HG02870 (cell line): ENCODE results near the gene GRAPL.
"Not testable (repeated sequence)": the region's sequence is repeated elsewhere in the genome, so short reads cannot be mapped to it uniquely, and the experiment has no call there.

Experiments
- ATAC-seq: cut with Tn5 transposase; IDR thresholded peaks from one replicate; pipeline ENCODE4 v1.9.1; 2021; ENCODE audit warnings: mild to moderate bottlenecking, moderate library complexity; ENCODE audit not compliant: unreplicated experiment

Gene GRAPL

DNA sequence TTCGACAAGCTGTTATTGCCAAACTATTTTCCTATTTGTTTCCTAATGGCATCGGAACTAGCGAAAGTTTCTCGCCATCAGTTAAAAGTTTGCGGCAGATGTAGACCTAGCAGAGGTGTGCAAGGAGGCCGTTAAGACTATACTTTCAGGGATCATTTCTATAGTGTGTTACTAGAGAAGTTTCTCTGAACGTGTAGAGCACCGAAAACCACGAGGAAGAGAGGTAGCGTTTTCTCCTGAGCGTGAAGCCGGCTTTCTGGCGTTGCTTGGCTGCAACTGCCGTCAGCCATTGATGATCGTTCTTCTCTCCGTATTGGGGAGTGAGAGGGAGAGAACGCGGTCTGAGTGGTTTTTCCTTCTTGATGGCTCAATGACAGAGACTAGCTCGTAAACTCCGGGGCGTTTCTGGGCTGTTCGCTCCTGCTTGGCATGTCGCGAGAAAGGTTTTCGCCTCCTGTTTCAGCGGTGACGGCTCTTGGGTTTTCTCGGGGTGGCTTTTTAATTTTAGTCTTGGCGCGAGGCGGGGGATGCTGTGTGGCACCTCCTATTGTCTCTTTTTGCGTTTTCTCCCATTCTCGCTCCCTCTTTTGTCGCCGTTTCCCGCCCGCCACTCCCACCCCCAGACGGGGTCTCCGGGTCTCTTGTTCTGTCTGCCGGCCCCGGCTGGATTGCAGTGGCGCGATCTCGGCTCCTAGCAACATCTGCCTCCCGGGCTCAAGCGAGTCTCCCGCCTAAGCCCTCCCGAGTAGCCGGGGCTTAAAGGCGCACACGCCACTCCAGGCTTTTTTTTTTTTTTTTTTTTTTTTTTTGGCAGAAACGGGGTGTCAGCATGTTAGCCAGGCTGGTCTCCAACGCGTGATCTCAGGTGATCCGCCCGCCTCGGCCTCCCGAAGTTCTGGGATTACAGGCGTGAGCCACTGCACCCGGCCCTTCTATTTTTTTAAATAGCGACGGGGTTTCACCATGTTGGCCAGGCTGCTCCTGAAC lies 60.8 kb downstream of the GRAPL start:
- peak; percentile 48 for ATAC-seq

DNA sequence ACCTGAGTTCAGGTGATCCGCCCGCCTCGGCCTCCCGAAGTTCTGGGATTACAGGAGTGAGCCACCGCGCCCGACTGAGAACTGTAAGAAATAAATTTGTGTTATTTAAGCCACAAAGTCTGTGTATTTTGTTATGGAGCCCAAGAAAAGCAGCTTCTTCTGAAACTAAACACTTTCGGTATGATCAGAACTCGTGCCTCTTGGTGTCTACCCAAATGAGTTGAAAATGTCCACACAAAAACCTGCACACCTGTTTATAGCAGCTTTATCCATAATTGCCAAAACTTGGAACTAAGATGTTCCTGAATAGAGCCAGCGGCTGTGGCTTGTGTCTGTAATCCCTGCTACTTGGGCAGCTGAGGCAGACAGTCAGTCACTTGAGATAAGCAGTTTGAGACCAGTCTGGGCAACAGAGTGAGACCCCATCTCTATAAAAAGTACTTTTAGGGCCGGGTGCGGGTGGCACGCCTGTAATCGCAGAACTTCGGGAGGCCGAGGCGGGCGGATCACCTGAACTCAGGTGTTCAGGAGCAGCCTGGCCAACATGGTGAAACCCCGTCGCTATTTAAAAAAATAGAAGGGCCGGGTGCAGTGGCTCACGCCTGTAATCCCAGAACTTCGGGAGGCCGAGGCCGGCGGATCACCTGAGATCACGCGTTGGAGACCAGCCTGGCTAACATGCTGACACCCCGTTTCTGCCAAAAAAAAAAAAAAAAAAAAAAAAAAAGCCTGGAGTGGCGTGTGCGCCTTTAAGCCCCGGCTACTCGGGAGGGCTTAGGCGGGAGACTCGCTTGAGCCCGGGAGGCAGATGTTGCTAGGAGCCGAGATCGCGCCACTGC lies 61.7 kb downstream of the GRAPL start:
- ATAC-seq = peak; percentile 55

DNA sequence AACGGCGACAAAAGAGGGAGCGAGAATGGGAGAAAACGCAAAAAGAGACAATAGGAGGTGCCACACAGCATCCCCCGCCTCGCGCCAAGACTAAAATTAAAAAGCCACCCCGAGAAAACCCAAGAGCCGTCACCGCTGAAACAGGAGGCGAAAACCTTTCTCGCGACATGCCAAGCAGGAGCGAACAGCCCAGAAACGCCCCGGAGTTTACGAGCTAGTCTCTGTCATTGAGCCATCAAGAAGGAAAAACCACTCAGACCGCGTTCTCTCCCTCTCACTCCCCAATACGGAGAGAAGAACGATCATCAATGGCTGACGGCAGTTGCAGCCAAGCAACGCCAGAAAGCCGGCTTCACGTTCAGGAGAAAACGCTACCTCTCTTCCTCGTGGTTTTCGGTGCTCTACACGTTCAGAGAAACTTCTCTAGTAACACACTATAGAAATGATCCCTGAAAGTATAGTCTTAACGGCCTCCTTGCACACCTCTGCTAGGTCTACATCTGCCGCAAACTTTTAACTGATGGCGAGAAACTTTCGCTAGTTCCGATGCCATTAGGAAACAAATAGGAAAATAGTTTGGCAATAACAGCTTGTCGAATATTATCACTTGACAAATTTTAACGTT lies 62.5 kb downstream of the GRAPL start:
- not testable (repeated sequence) for ATAC-seq

DNA sequence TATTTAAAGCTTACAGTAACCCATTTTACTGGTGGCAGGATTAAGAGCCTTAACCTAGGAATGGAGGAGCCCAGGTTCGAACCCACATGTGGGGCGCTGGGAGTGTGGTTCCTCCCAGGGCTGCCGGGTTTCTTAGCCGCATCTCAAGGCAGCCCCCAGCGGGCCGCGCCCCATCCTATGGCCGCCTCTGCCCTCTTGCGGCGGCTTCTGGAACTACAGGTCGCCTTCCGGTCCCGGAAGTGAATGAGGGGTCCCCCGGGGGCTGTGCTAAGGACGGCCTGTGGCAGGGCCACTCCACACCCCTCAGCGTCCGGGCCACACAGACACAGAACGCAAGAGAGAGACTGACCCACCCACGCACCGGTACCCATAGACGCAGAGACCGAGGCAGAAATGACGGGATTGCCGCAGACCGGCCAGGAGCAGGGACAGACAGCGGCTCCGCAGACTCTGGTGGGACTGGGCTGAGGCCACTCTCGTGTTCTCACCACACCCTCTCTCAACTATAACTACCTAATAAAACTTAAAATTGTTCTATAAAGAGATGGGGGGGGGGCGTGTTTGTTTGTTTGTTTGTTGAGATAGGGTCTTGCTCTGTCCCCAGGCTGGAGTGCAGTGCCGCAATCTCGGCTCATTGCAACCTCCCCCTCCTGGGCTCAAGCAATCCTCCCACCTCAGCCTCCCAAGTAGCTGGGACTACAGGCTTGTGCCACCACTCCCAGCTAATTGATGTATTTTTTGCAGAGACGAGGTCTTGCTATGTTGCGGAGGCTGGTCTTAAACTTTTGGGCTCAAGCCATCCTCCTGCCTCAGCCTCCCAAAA lies 69.2 kb downstream of the GRAPL start:
- ATAC-seq = peak; percentile 80

DNA sequence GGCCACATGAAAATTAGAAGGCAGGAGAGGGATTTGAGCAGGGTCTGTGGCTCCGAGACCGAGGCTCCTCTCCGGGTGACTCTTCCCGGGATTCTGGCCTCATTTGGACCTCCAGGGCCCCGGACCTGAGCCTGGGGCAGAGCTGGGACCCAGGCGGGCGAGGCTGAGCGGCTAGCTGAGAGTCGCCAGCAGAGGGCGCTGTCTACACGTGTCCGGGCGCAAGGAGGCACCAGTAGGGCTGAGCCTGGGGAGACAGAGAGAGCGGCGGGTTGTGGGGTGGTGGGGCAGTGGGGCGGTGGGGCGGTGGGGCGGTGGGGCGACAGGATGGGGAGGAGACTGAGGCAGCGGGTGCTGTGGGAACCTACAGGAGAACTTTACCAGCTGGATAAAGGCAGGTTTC lies 75.1 kb downstream of the GRAPL start:
- ATAC-seq = not testable (repeated sequence)

DNA sequence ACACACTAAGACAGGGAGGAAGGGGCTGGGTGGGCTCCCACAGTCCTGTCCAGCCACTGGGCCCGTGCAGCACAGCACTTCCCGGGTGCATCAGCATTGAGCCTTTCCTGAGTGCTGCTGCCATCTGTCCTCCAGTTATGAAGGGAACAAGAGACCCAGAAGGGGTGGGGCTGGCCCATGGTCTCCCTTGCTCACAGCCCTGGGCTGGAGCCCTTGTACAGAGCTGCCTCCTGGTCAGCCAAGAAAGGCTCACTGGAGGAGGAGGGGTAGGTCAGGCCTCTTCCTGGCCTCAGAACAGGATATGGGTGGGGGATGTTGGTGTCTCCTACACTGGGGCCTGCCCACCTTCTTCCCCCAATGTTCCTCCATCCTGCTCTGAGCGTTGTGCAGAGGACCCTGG lies 76.0 kb downstream of the GRAPL start:
- ATAC-seq = not testable (repeated sequence)
